Measurements from ENCODE around the gene SMCO4.
"Not testable (repeated sequence)": the region's sequence is repeated elsewhere in the genome, so short reads cannot be mapped to it uniquely, and the experiment has no call there.

Gene SMCO4

GRCh38 chr11:93467054-93467453, 76.1 kb downstream of the SMCO4 start:
- Histone ChIP-seq H4K20me1 (ENCODE audit: insufficient read depth, low read length, poor library complexity, severe bottlenecking) (no peaks in the 10 kb centered on the region), H3F3A (ENCODE audit: low read depth) (no peaks in the 10 kb centered on the region), H3K36me3 (ENCODE audit: insufficient read depth, low read length) (no peaks in the 10 kb centered on the region), H3K9me2 (replicated peaks; ENCODE audit: low read depth, low read length) (no peaks in the 10 kb centered on the region), H3K79me2 (ENCODE audit: insufficient read depth, low read length) (no peaks in the 10 kb centered on the region), H3K4me1 (ENCODE audit: insufficient read depth, low read length, poor library complexity, severe bottlenecking) (peaks cover 8% of the 10 kb centered on the region), H3K4me2 (ENCODE audit: low read depth, low read length, poor library complexity, severe bottlenecking) (no peak overlapping the region), H3K9me3 (ENCODE audit: insufficient read depth, low read depth, low read length) (no peaks in the 10 kb centered on the region), H3K27me3 (ENCODE audit: insufficient read depth, low read length, poor library complexity, severe bottlenecking) (no peaks in the 10 kb centered on the region), H2AFZ (ENCODE audit: low read length) (no peak overlapping the region), H3K9ac (ENCODE audit: low read depth, low read length, poor library complexity, severe bottlenecking) (no peak overlapping the region), H3K4me3 (ENCODE audit: low read length, poor library complexity, severe bottlenecking) (no peak overlapping the region)
- TF ChIP-seq CTCF (conservative IDR thresholded peaks at IDR 0.05; ENCODE audit: low read length) = no peak
- no peak for TF ChIP-seq EZH2phosphoT487 (IDR thresholded peaks at IDR 0.05; ENCODE audit: borderline replicate concordance)

GRCh38 chr11:93464927-93465540, 78.2 kb downstream of the SMCO4 start:
- no peaks in the 10 kb centered on the region for H3K79me2 ChIP-seq (ENCODE audit: insufficient read depth, low read length)
- H3K9me2 ChIP-seq (replicated peaks; ENCODE audit: low read depth, low read length) = no peaks in the 10 kb centered on the region
- H3K4me1 ChIP-seq (ENCODE audit: insufficient read depth, low read length, poor library complexity, severe bottlenecking) = peaks cover 8% of the 10 kb centered on the region
- no peaks in the 10 kb centered on the region for H3F3A ChIP-seq (ENCODE audit: low read depth)
- no peaks in the 10 kb centered on the region for H3K27me3 ChIP-seq (ENCODE audit: insufficient read depth, low read length, poor library complexity, severe bottlenecking)
- H4K20me1 ChIP-seq (ENCODE audit: insufficient read depth, low read length, poor library complexity, severe bottlenecking) = no peaks in the 10 kb centered on the region
- no peak overlapping the region for H3K4me3 ChIP-seq (ENCODE audit: low read length, poor library complexity, severe bottlenecking)
- no peak overlapping the region for H2AFZ ChIP-seq (ENCODE audit: low read length)
- H3K9me3 ChIP-seq (ENCODE audit: insufficient read depth, low read depth, low read length) = no peaks in the 10 kb centered on the region
- no peak for TF ChIP-seq EZH2phosphoT487 (IDR thresholded peaks at IDR 0.05; ENCODE audit: borderline replicate concordance)
- TF ChIP-seq CTCF (conservative IDR thresholded peaks at IDR 0.05; ENCODE audit: low read length) = no peak
- no peak overlapping the region for H3K4me2 ChIP-seq (ENCODE audit: low read depth, low read length, poor library complexity, severe bottlenecking)
- no peak overlapping the region for H3K9ac ChIP-seq (ENCODE audit: low read depth, low read length, poor library complexity, severe bottlenecking)
- no peaks in the 10 kb centered on the region for H3K36me3 ChIP-seq (ENCODE audit: insufficient read depth, low read length)

GRCh38 chr11:93463666-93464065, 79.5 kb downstream of the SMCO4 start:
- H3K36me3 ChIP-seq (ENCODE audit: insufficient read depth, low read length); H3K9me2 ChIP-seq (replicated peaks; ENCODE audit: low read depth, low read length); H3F3A ChIP-seq (ENCODE audit: low read depth); H4K20me1 ChIP-seq (ENCODE audit: insufficient read depth, low read length, poor library complexity, severe bottlenecking); H3K4me3 ChIP-seq (ENCODE audit: low read length, poor library complexity, severe bottlenecking); H3K4me1 ChIP-seq (ENCODE audit: insufficient read depth, low read length, poor library complexity, severe bottlenecking); H2AFZ ChIP-seq (ENCODE audit: low read length); H3K9me3 ChIP-seq (ENCODE audit: insufficient read depth, low read depth, low read length); H3K27me3 ChIP-seq (ENCODE audit: insufficient read depth, low read length, poor library complexity, severe bottlenecking); H3K4me2 ChIP-seq (ENCODE audit: low read depth, low read length, poor library complexity, severe bottlenecking); H3K79me2 ChIP-seq (ENCODE audit: insufficient read depth, low read length); H3K9ac ChIP-seq (ENCODE audit: low read depth, low read length, poor library complexity, severe bottlenecking): not testable (repeated sequence)

GRCh38 chr11:93458286-93458685, 84.9 kb downstream of the SMCO4 start:
- Histone ChIP-seq H3K4me3 (ENCODE audit: low read length, poor library complexity, severe bottlenecking) (no peak overlapping the region), H3F3A (ENCODE audit: low read depth) (no peaks in the 10 kb centered on the region), H3K27me3 (ENCODE audit: insufficient read depth, low read length, poor library complexity, severe bottlenecking) (no peaks in the 10 kb centered on the region), H3K4me1 (ENCODE audit: insufficient read depth, low read length, poor library complexity, severe bottlenecking) (no peaks in the 10 kb centered on the region), H2AFZ (ENCODE audit: low read length) (no peak overlapping the region), H3K4me2 (ENCODE audit: low read depth, low read length, poor library complexity, severe bottlenecking) (no peak overlapping the region), H3K9me3 (ENCODE audit: insufficient read depth, low read depth, low read length) (no peaks in the 10 kb centered on the region), H3K9ac (ENCODE audit: low read depth, low read length, poor library complexity, severe bottlenecking) (no peak overlapping the region), H4K20me1 (ENCODE audit: insufficient read depth, low read length, poor library complexity, severe bottlenecking) (no peaks in the 10 kb centered on the region), H3K36me3 (ENCODE audit: insufficient read depth, low read length) (no peaks in the 10 kb centered on the region), H3K9me2 (replicated peaks; ENCODE audit: low read depth, low read length) (no peaks in the 10 kb centered on the region), H3K79me2 (ENCODE audit: insufficient read depth, low read length) (no peaks in the 10 kb centered on the region)
- TF ChIP-seq CTCF (conservative IDR thresholded peaks at IDR 0.05; ENCODE audit: low read length) (no peak), EZH2phosphoT487 (IDR thresholded peaks at IDR 0.05; ENCODE audit: borderline replicate concordance) (no peak)

Measured in Loucy (cell line).